GM12872 (cell line): ENCODE results near the gene DPP6.

Source experiments
- TF ChIP-seq, protein P1 (sequence below): IDR thresholded peaks from 3 replicates; pipeline ENCODE4 v1.5.1; 2011; ENCODE audit warnings: low read depth, mild to moderate bottlenecking, low read length, moderate library complexity; ENCODE audit not compliant: insufficient read depth

The DPP6 gene

DNA sequence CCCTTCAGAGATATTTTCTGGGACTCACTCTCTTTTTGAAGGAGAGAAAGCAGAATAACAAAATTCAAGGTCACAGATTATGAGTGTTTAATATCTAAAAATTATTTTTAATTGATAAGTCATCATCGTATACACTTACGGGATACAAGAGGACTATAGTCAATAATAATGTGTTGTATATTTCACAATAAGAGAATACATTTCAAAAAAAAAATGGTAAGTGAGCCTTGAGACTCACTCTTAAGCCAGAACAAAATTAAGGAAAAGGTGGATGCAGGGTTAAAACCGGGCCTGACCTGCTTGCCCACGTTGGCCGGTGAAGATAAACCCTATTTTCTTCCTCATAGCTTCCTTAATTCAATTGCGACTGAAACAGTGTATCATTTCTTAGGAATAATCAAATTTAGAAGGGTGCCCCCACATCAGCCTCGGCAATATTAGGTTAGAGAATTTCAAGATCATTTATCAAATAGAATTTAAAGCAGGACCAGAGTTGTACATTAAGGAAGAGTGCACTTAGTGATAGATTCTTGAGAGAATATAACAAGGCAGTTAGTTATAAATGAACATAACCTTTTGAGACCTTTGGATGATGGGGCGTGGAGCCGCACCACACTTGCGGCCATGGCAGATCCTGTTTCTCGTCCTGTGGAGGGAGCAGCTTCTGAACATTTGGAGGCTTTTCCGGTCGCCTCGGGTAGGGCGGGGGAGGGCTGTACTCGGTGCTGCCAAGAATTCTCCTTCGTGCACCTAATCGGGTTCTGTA lies 628.9 kb downstream of the DPP6 start:
- TF ChIP-seq, protein P1, sequence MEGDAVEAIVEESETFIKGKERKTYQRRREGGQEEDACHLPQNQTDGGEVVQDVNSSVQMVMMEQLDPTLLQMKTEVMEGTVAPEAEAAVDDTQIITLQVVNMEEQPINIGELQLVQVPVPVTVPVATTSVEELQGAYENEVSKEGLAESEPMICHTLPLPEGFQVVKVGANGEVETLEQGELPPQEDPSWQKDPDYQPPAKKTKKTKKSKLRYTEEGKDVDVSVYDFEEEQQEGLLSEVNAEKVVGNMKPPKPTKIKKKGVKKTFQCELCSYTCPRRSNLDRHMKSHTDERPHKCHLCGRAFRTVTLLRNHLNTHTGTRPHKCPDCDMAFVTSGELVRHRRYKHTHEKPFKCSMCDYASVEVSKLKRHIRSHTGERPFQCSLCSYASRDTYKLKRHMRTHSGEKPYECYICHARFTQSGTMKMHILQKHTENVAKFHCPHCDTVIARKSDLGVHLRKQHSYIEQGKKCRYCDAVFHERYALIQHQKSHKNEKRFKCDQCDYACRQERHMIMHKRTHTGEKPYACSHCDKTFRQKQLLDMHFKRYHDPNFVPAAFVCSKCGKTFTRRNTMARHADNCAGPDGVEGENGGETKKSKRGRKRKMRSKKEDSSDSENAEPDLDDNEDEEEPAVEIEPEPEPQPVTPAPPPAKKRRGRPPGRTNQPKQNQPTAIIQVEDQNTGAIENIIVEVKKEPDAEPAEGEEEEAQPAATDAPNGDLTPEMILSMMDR: no peak

DNA sequence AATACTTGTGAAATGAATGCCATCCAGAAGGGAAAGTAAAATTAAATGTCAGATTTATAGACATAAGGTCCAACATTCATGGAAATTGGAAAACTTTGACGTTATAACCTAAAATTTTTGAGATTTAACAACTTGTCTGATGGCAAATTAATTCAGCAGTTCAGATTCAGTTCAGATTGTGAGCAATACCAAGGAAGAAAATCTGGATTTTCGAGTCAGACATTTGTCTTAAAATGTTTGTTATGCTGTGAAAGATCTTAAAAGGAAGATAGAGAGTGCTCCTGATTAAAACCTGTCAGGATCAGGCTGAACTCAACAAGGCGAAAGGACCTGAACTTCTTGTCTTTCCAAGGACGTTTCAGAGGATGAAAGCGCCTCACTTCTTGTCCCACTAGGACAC lies 629.8 kb downstream of the DPP6 start:
- TF ChIP-seq, protein P1: no peak

DNA sequence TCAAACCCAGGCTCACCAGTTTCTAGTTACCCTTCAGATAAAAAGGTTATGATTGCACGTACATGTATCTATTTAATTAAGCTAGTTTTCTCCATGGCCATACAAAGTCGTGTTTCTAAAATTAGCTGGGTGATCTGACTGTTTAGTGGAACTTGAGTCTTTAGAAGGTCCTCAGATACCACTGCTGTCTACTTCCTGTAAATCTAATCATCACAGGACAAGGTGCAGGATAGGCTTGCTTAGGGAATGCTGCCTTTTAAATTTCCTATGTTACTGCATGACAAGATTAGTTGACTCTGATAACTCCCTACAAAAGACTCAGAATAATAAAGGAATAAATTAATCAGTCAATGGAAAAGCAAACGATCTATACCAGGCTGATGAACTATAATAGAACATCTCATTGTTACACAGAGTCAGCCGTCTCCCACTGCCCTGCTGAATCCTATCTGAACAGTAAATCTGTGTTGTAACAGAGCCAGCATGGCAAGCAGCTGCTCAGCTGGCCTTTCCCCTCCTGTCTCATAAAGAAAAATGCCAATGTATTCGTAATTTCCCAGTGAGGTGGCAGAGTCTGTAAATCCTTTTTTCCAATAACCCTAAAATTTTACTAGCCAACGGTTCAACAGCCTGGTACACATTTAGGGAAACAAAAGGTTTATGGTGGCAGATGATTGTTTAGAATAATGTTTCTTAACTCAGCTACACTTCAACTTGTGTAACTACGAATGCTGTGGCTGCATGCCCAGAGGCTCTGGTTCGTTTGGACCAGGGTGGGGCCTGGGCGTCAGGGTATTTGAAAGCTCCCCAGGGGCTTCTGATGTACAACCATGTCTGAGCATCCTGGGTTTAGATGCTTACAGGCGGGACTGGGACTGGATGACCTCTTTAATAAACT lies 632.7 kb downstream of the DPP6 start:
- TF ChIP-seq, protein P1: no peak

DNA sequence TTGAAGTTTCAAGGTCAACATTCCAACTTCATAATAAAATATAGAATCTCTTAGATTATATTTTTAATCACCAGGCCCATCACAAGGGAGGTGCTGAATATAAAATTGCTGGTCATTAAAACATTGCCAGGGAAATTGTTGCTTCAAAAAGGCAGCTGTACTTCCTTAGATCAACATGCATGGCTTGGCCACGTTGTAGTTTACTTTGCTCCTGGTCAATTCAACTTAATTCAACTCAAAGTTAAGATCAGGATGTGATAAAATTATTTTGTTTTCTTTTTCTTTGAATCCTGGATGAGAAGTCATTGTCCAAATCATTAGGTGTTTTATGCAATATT lies 633.3 kb downstream of the DPP6 start:
- TF ChIP-seq, protein P1: no peak

DNA sequence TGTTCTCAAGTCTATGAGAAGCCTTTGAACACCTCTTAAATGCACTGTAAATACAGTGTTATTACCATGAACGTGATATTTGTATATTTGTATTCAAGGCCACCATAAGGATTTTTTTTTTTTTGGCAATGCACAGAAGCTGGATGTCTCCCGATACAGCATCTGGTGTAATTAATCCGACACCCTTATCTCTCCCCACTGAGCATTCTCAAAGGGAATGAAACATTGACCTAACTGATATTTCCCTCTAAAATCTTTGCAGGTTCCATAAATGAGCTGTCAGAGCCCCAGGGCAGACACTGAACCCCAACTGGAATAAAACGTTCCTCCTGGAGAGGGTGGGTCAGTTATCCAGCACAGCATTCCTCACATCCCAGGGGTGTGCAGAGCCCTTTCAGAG lies 634.1 kb downstream of the DPP6 start:
- TF ChIP-seq, protein P1: no peak

DNA sequence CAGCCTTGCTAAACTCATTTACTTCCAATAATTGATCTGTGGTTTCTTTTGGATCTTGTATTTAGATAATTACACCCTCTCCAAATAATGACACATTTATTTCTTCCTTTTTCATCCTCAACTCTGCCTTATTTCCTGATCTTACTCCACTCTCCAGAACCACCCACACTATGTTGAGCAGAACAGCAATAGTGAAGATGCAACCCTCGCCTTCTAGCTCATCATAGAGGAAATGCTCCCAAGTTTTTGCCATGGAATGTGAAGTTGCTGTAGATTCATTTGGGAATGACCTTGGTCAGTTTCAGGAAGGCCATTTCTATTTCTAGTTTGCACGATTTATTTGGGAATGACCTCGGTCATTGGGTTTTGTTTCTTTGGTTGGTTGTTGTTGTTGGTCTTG lies 636.8 kb downstream of the DPP6 start:
- TF ChIP-seq, protein P1: no peak

DNA sequence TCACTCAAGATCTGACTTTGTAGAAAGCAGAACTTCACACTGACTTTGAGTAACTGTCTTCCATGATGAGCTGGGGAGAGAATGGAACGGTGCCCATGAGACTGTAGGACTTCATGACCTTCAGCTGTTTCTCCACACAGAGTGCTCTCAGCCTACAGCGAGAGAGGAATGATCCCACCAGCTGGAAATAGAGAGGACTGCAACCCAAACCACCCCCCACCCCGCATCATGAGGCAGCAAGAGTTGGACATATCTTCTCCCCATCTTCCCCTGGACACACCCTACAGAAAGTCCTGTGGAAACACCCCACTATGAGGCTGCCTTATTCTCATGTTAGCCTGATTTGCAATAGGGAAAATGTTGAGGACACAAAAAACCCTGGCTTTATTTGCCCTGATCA lies 638.2 kb downstream of the DPP6 start:
- TF ChIP-seq, protein P1: no peak
